Loucy (cell line): ENCODE results near the gene SMAP2.

Source experiments
- EZH2phosphoT487 ChIP-seq: fragments of 200-600 bp; IDR thresholded peaks from 2 replicates; pipeline ENCODE4 v1.6.1; 2018; ENCODE audit warnings: antibody characterized with exemption, mild to moderate bottlenecking, moderate library complexity, borderline replicate concordance
- TF ChIP-seq, protein P1 (sequence below): fragments of 200-600 bp; sonication (generic); conservative IDR thresholded peaks from 2 replicates; pipeline ENCODE4 v1.5.1; 2014; ENCODE audit warnings: mild to moderate bottlenecking, antibody characterized with exemption, low read length

DNA sequence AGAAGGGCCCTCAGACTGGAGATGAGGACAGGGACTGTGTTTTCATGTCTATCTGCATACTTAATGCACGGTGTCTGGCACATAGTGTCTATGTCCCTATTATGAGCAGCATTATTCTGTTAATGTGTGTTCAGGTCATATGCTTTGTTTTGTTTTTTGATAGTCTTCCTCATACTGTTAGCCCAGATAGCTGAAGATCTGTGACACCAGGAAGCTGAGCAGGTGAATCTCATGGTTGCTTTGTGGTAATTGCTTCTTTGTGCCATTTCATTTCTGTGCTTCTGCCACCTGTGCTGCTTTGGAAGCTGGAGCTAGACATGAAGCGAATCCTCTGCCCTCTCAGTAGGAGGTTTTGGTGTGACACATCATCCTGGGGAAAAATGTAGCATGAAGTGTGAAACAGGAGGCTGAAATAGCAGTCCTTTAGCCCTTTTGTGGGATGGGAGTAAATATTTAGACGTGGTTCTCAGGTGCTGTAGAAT, 15.8 kb downstream of the SMAP2 start:
- TF ChIP-seq, protein P1, sequence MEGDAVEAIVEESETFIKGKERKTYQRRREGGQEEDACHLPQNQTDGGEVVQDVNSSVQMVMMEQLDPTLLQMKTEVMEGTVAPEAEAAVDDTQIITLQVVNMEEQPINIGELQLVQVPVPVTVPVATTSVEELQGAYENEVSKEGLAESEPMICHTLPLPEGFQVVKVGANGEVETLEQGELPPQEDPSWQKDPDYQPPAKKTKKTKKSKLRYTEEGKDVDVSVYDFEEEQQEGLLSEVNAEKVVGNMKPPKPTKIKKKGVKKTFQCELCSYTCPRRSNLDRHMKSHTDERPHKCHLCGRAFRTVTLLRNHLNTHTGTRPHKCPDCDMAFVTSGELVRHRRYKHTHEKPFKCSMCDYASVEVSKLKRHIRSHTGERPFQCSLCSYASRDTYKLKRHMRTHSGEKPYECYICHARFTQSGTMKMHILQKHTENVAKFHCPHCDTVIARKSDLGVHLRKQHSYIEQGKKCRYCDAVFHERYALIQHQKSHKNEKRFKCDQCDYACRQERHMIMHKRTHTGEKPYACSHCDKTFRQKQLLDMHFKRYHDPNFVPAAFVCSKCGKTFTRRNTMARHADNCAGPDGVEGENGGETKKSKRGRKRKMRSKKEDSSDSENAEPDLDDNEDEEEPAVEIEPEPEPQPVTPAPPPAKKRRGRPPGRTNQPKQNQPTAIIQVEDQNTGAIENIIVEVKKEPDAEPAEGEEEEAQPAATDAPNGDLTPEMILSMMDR = no peak
- TF ChIP-seq EZH2phosphoT487 = no peak
